Measurements from ENCODE around the gene INS. TPM values are rescaled to one million over a fixed set of nuclear protein-coding genes. Genes with fewer than 3 reads are reported as not detected.

Gene INS
- total and polyA plus RNA-seq, 2 of the 13 experiments (the other 11 are each of a cell fraction or from before 2014, with no cell fraction given) = not detected

DNA sequence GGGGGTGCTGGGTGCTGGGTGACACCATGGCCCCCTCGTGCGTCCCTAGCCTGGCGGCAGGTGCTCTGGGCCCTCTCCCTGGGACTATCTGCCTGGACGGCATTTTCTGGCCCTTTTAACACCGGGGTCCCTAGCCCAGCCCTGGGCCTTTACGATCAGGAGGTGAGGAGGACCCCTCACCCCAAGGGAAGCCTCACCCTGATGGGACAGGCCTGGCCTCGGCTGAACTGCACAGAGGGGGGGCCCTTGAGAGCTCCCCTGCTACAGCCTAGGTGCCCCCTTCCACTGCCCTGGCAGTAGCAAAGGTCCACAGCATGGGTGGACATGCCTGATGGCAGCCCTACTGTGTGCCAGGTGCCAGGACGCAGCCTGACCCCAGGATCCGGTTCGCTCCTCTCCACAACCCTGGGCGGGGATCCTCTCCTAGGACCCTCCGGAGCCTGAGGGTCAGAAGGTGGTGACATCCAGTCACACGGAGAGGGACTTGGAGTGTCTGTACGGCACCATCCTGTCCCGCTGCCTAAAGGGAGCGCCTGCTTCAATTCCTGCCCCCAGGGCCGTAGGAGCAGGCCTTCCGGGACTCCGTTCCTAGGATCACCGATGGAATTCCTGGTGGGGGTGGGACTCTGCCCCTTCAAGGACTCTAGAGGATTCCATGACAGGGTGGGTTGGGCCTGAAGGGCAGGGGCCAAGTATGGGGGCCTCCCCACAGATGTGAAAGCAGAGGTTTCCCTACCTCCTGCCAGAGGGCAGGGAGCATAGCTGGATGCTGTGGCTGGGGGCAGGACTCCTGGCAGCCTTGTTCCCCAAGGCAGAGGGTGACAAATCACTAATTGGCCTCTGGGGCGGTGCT lies 43.6 kb upstream of the INS start (continued):
- 0 out of 2 replicates have a peak, but pooled peaks have one; percentile 3 for TF ChIP-seq SMAD1 (CRISPR knock-in tag; IDR thresholded peaks at IDR 0.05; ENCODE audit: borderline replicate concordance, low read depth)
- 0 out of 2 replicates have a peak, but pooled peaks have one; percentile 4 for TF ChIP-seq SP4 (CRISPR knock-in tag; IDR thresholded peaks at IDR 0.05)
- TF ChIP-seq, protein P1, sequence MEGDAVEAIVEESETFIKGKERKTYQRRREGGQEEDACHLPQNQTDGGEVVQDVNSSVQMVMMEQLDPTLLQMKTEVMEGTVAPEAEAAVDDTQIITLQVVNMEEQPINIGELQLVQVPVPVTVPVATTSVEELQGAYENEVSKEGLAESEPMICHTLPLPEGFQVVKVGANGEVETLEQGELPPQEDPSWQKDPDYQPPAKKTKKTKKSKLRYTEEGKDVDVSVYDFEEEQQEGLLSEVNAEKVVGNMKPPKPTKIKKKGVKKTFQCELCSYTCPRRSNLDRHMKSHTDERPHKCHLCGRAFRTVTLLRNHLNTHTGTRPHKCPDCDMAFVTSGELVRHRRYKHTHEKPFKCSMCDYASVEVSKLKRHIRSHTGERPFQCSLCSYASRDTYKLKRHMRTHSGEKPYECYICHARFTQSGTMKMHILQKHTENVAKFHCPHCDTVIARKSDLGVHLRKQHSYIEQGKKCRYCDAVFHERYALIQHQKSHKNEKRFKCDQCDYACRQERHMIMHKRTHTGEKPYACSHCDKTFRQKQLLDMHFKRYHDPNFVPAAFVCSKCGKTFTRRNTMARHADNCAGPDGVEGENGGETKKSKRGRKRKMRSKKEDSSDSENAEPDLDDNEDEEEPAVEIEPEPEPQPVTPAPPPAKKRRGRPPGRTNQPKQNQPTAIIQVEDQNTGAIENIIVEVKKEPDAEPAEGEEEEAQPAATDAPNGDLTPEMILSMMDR (CRISPR knock-in tag; IDR thresholded peaks at IDR 0.05) = 0 out of 2 replicates have a peak, but pooled peaks have one; percentile 6
- TF ChIP-seq, protein P2, sequence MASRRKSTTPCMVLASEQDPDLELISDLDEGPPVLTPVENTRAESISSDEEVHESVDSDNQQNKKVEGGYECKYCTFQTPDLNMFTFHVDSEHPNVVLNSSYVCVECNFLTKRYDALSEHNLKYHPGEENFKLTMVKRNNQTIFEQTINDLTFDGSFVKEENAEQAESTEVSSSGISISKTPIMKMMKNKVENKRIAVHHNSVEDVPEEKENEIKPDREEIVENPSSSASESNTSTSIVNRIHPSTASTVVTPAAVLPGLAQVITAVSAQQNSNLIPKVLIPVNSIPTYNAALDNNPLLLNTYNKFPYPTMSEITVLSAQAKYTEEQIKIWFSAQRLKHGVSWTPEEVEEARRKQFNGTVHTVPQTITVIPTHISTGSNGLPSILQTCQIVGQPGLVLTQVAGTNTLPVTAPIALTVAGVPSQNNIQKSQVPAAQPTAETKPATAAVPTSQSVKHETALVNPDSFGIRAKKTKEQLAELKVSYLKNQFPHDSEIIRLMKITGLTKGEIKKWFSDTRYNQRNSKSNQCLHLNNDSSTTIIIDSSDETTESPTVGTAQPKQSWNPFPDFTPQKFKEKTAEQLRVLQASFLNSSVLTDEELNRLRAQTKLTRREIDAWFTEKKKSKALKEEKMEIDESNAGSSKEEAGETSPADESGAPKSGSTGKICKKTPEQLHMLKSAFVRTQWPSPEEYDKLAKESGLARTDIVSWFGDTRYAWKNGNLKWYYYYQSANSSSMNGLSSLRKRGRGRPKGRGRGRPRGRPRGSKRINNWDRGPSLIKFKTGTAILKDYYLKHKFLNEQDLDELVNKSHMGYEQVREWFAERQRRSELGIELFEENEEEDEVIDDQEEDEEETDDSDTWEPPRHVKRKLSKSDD (CRISPR knock-in tag; IDR thresholded peaks at IDR 0.05; ENCODE audit: low read depth) = 0 out of 2 replicates have a peak, but pooled peaks have one; percentile 22
- TF ChIP-seq ZNF883 (CRISPR knock-in tag; IDR thresholded peaks at IDR 0.05; ENCODE audit: not compliant biosample characterization) = no peak
- no peak for TF ChIP-seq ZNF468 (CRISPR knock-in tag; IDR thresholded peaks at IDR 0.05)
- TF ChIP-seq ZKSCAN1 (IDR thresholded peaks at IDR 0.05; ENCODE audit: low read length) = peak; percentile 84
- TF ChIP-seq SALL2 (CRISPR knock-in tag; IDR thresholded peaks at IDR 0.05) = 0 out of 2 replicates have a peak, but pooled peaks have one; percentile 9

Data from HepG2 (cell line).